IPS DF 6.9 (cell line): ENCODE results near the gene NKD1.

Experiments
- DNase-seq: peaks from one replicate; pipeline ENCODE4 v3.0.0-alpha.2; 2013; ENCODE audit warnings: low read depth, low spot score
- H3K27ac ChIP-seq: one replicate; pipeline ENCODE4 v1.5.1; 2013; ENCODE audit warnings: low read length, control low read depth
- H3K27me3 ChIP-seq: 2 replicates; pipeline ENCODE4 v1.6.1; 2013; ENCODE audit warnings: mild to moderate bottlenecking, low read length; ENCODE audit not compliant: control insufficient read depth, insufficient read depth
- H3K36me3 ChIP-seq: 2 replicates; pipeline ENCODE4 v1.6.1; 2013; ENCODE audit warnings: low read length; ENCODE audit not compliant: control insufficient read depth, insufficient read depth
- H3K4me1 ChIP-seq: 2 replicates; pipeline ENCODE4 v1.6.1; 2013; ENCODE audit warnings: low read length; ENCODE audit not compliant: control insufficient read depth, insufficient read depth
- H3K4me3 ChIP-seq: 2 replicates; pipeline ENCODE4 v1.5.1; 2013; ENCODE audit warnings: mild to moderate bottlenecking, low read length
- H3K9me3 ChIP-seq: 2 replicates; pipeline ENCODE4 v1.6.1; 2013; ENCODE audit warnings: low read length, inconsistent platforms; ENCODE audit not compliant: control insufficient read depth, insufficient read depth
- WGBS: extraction: QIAGEN DNeasy Blood & Tissue Kit; methylation state at CpG from one replicate; pipeline ENCODE4 v1.1.7; 2013; ENCODE audit warnings: mixed read lengths, missing lambda C conversion rate; ENCODE audit not compliant: insufficient read length, insufficient coverage; 5-methylcytosine and 5-hydroxymethylcytosine counted together

NKD1 gene

GRCh38 chr16:50620646-50621451 is 72.7 kb downstream of the NKD1 start:
- H3K4me1 ChIP-seq = no peaks in the 10 kb centered on the region; the same call in 1 of the 2 replicates
- WGBS = no CpG with 5 or more reads among the region's 11 CpGs
- H3K9me3 ChIP-seq = no peaks in the 10 kb centered on the region
- no peaks in the 10 kb centered on the region for H3K36me3 ChIP-seq
- H3K4me3 ChIP-seq = no peak overlapping the region
- DNase-seq = no peak
- no peak overlapping the region for H3K27ac ChIP-seq
- H3K27me3 ChIP-seq = no peaks in the 10 kb centered on the region

- no CpG with 5 or more reads among the region's 9 CpGs for WGBS
- no peak for DNase-seq
- H3K4me3 ChIP-seq = no peak overlapping the region
- H3K9me3 ChIP-seq = no peaks in the 10 kb centered on the region
- no peak overlapping the region for H3K27ac ChIP-seq
- H3K4me1 ChIP-seq = no peaks in the 10 kb centered on the region; the same call in 1 of the 2 replicates
- no peaks in the 10 kb centered on the region for H3K27me3 ChIP-seq
- no peaks in the 10 kb centered on the region for H3K36me3 ChIP-seq
Observed at GRCh38 chr16:50621452-50621792, 73.2 kb downstream of the NKD1 start.

DNA sequence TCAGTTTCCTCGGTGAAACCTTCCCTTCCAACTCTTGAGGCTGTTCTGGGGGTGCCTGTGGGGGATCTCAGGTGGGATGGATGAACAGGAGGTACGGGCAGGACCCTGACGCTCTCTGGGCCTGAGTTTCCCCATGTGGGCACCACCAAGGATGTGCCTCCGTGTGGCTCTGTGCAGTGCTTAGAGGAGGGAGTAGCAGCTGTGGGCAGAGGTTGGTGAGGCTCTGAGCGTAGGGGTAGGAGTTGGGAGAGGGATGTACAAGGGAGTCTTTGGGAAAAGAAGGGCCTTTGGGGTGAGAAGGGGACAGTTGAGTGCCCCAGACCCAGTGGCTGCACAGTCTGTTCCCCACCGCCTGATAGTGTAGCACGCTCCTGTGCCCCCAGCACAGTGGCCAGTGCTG is 73.8 kb downstream of the NKD1 start:
- H3K27ac ChIP-seq = no peak overlapping the region
- WGBS = no CpG with 5 or more reads among the region's 7 CpGs
- no peaks in the 10 kb centered on the region for H3K9me3 ChIP-seq
- no peak for DNase-seq
- H3K4me3 ChIP-seq = no peak overlapping the region
- H3K36me3 ChIP-seq = no peaks in the 10 kb centered on the region
- H3K4me1 ChIP-seq = no peaks in the 10 kb centered on the region; the same call in 1 of the 2 replicates
- no peaks in the 10 kb centered on the region for H3K27me3 ChIP-seq

GRCh38 chr16:50622643-50623369 is 74.6 kb downstream of the NKD1 start:
- Histone ChIP-seq H3K4me3 (no peak overlapping the region), H3K27me3 (no peaks in the 10 kb centered on the region), H3K36me3 (no peaks in the 10 kb centered on the region), H3K27ac (no peak overlapping the region), H3K4me1 (no peaks in the 10 kb centered on the region), H3K9me3 (no peaks in the 10 kb centered on the region)
- WGBS = no CpG with 5 or more reads among the region's 16 CpGs
- no peak for DNase-seq

GRCh38 chr16:50624449-50624970 is 76.3 kb downstream of the NKD1 start:
- Histone ChIP-seq H3K36me3 (no peaks in the 10 kb centered on the region), H3K9me3 (no peaks in the 10 kb centered on the region)

DNA sequence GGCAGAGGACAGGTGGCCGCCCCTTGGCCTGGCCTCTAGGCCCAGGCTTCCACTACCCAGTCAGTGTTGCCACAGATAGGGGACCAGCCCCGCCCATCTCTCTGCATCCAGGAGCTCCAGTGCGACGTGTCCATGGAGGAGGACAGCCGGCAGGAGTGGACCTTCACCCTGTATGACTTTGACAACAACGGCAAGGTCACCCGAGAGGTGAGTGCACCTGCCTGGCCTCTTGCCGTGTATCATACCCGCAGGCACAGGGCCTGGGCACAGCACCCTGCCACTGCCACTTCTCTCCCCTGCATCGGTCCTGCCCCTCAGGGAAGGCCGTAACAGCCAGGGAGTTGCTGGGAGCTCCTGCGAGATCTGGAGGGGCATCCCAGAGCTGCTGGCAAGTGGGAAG is 77.2 kb downstream of the NKD1 start:
- WGBS = no CpG with 5 or more reads among the region's 12 CpGs
- H3K36me3 ChIP-seq = no peaks in the 10 kb centered on the region
- H3K4me3 ChIP-seq = no peak overlapping the region
- H3K27ac ChIP-seq = no peak overlapping the region
- no peaks in the 10 kb centered on the region for H3K27me3 ChIP-seq
- H3K9me3 ChIP-seq = no peaks in the 10 kb centered on the region
- no peak for DNase-seq
- no peaks in the 10 kb centered on the region for H3K4me1 ChIP-seq

More at GRCh38 chr16:50624449-50624970, 76.3 kb downstream of the NKD1 start:
- no CpG with 5 or more reads among the region's 8 CpGs for WGBS
- no peak overlapping the region for H3K4me3 ChIP-seq
- H3K27ac ChIP-seq = no peak overlapping the region
- no peaks in the 10 kb centered on the region for H3K27me3 ChIP-seq
- DNase-seq = no peak
- H3K4me1 ChIP-seq = no peaks in the 10 kb centered on the region

DNA sequence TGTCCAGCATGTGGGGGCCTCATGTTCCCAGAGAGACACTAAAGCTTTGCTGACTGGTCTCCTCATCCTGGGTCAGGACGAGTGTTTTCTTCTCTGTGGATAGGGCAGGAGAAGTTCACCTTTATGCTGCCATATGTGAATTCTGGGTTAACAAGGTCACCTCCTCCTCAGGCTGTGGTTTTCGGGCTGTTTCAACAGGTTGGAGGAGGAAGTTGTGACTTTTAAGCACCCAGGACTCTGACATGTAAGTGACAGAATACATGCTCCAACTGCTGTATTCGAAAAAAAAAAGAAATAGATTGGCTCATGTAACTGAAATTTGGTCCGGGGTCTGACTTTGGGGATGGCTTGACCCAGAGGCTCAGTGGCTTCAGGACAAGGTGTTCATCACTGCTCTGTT is 78.7 kb downstream of the NKD1 start:
- WGBS = no CpG with 5 or more reads among the region's 4 CpGs
- Histone ChIP-seq H3K4me1 (no peaks in the 10 kb centered on the region), H3K9me3 (no peaks in the 10 kb centered on the region), H3K27me3 (no peaks in the 10 kb centered on the region), H3K4me3 (no peak overlapping the region), H3K36me3 (no peaks in the 10 kb centered on the region), H3K27ac (no peak overlapping the region)
- no peak for DNase-seq

GRCh38 chr16:50627419-50627818 is 79.2 kb downstream of the NKD1 start:
- H3K36me3 ChIP-seq = no peaks in the 10 kb centered on the region
- H3K4me1 ChIP-seq = no peaks in the 10 kb centered on the region
- H3K27me3 ChIP-seq = no peaks in the 10 kb centered on the region
- no peak overlapping the region for H3K27ac ChIP-seq
- no peak for DNase-seq
- no CpG with 5 or more reads among the region's 10 CpGs for WGBS
- no peaks in the 10 kb centered on the region for H3K9me3 ChIP-seq
- no peak overlapping the region for H3K4me3 ChIP-seq

GRCh38 chr16:50628156-50628802 is 80.1 kb downstream of the NKD1 start:
- WGBS = no CpG with 5 or more reads among the region's 9 CpGs
- no peaks in the 10 kb centered on the region for H3K27me3 ChIP-seq
- DNase-seq = no peak
- H3K27ac ChIP-seq = no peak overlapping the region
- H3K4me3 ChIP-seq = no peak overlapping the region
- H3K36me3 ChIP-seq = no peaks in the 10 kb centered on the region
- no peaks in the 10 kb centered on the region for H3K4me1 ChIP-seq
- no peaks in the 10 kb centered on the region for H3K9me3 ChIP-seq

DNA sequence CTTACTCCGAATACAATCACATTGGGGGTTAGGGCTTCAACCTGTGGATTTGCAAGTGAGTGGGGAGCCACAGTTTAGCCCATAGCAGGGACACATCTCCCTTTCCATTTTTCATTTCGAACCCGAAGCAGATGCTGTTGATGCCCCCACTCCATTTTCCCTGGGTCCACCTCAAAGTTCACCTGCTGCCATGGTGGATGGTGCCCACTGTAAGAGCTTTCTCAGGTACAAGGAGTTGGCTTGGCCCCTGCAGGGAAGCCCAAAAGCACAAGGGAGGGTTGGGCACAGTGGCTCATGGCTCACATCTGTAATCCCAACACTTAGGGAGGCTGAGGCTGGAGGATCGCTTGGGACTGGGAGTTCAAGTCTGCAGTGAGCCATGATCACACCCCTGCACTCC is 81.1 kb downstream of the NKD1 start:
- H3K9me3 ChIP-seq = no peaks in the 10 kb centered on the region
- WGBS = no CpG with 5 or more reads among the region's 4 CpGs
- no peak overlapping the region for H3K4me3 ChIP-seq
- H3K4me1 ChIP-seq = no peaks in the 10 kb centered on the region
- no peaks in the 10 kb centered on the region for H3K27me3 ChIP-seq
- H3K27ac ChIP-seq = no peak overlapping the region
- no peak for DNase-seq
- H3K36me3 ChIP-seq = no peaks in the 10 kb centered on the region
